Measurements from ENCODE around the gene KRT13.

The KRT13 gene

DNA sequence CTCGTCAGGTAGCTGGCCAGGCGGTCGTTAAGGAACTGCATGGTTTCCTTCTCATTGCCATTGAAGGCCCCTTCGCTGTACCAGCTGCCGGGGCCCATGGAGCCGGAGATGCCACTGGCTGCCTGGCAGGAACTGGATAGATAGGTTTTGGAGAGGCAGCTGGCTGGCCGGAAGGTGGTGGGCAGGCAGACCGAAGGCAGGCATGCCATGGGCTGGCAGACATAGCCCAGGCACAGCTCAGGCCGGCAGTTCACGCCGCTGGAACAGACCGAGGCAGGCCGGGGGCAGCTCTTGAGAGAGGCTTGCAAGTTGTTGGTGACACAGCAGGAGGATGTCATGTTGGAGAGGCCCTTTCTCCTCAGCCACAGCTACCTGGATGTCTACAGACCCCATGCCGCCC is 38.4 kb downstream of the KRT13 start, which contains the start of gene KRT32:
Gene KRT32, minus strand, starts transcription at position 399 of the 400 bp plus-strand sequence. Its CDS starts 61 bp downstream, at position 338.
- DNase-seq (ENCODE audit: low spot score), result no peak

DNA sequence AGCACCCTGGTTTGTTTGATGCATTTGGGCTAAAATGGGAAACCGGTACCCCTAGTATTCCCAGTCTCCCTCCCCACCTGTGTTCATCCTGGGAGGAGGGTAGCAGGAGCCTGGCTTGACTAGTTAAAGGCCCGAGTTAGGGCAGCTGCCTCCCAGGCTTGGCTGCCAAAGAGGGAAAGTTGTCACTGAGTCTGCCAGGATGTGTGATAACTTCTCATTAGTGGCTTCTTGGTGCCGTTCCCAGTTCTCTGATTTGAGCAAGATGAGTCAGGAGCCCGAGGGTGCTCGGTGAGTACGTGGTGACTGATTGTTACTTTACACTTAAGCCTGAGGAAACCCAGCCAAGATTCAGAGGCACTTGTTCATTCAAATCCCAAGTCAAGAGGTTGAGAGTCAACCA is 40.7 kb downstream of the KRT13 start:
- DNase-seq (ENCODE audit: low spot score), result no peak

DNA sequence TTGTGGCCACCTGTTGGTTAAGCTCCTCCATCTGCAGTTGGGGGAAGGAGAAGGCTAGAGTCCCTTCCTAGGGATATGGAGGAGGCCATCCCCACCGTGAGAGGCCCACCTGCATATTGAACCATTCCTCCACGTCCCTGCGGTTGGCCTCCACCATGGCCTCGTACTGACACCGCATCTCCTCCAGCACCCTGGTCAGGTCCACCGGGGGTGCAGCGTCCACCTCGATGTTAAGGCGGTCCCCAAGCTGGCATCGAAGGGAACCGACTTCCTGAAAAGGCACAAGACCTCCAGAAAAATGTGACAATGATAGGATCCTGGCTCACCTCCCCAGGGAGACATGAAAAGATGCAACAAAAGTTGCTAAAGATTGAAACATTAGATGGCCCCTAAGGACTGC is 41.2 kb downstream of the KRT13 start:
- no peak for DNase-seq (ENCODE audit: low spot score)

DNA sequence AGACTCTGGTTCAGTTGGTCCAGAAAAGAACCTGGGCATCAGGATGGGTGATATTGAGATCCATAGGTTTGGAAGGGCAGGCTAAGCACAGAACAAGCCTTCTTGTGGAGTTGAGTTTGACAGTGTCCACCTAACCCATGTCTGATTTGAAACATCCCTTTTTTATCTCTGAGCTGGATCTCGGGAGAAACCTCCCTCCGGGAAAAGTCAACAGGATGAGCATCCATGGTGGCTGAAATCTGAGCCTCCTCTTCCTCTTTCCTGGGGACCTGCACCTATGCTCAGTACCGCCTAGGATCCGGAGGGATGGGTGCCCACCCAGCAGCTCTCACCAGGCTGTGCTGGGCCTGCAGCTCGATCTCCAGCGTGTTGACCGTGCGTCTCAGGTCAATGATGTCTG is 41.7 kb downstream of the KRT13 start:
- DNase-seq (ENCODE audit: low spot score), result no peak

DNA sequence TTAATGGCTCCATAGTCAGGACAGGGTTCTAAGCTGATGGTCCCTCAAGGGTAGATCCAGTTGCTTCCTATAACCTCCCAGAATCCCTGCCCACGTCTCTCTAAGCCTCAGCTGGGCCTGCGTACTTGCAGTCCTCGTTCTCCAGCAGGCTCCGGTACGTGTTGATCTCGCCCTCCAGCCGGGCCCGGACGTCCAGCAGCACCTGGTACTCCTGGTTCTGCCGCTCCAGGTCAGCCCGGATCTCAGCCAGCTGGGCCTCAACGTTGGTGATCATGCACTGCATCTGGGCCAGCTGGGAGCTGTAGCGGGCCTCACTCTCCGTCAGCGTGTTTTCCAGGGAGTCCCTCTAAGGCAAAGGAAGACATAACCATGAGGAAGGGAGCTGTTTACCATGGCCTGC is 42.7 kb downstream of the KRT13 start:
- DNase-seq (ENCODE audit: low spot score), result no peak

DNA sequence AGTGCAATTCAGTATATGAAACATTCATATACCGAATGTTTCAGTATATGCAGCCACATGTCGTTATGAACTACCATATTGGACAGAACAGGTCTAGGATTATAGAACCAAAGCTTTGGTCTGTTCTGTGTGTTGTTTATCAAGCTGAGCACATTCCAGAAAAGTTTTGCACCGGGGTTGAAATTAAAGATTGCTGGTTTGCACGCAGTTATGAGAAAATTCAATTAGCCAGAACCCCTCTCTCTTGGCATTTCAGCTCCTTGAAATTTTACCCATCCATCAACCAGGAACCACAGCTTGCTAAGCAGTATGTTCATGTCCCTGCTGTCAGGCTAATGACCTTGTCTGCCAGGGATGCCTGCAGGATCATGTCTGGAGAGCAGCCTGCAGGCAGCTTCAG is 47.7 kb downstream of the KRT13 start:
- no peak for DNase-seq (ENCODE audit: low spot score)

DNA sequence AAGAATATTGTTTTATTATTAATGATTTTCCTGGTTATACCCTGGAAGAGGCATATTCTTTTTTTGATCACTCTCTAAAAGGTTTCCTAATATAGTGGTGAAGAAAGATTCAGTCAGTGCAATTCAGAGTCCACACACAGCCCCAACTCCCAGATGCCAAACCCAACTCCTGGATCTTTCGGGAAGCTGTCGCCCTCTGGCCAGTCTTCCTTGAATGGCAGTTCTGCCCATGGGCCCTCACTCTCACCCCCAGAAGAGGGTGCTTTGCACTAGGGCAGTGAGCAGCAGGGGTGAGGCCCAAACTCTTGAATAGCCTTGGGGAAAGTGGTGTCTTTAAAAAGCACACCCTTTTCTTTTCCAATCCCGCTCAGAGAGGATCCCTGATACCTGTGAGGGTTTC is 49.2 kb downstream of the KRT13 start:
- DNase-seq (ENCODE audit: low spot score), result no peak

DNA sequence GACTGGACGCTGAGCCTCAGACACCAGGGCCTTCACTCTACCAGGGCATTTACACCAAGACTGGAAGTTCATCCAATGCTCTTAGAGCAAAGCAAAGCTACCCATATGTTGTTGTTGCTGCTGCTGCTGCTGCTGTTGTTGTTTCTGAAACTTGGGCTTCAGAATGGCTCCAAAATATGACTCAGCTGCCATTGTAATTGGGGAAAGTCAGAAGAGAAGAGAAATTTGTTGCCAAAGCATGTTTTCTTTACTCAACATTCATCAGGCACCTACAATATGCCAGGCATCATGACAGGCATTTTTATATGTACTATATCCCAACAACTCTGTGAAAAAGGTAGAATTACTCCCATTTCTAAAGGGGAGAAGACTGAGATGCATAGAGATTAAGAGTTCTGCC is 50.2 kb downstream of the KRT13 start:
- DNase-seq (ENCODE audit: low spot score), result no peak

DNA sequence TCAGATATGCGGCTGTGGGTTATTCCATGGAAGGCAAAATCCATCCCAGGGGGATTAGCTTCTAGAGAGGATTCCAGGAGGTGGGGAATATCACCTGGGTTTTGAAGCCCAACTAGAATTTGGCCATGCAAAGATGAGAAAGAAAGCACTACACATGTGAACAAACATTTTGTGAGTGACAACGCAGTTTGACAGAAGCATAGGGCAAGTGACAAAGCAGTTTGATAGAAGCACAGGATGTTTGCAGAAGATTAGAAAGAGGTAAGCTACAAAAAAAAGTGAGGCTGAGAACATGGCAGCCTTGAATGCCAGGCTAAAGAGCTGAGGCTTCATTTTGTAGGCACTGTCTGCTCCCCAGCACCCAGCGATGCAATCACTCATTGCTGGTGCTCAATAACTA is 52.3 kb downstream of the KRT13 start:
- DNase-seq (ENCODE audit: low spot score), result no peak

DNA sequence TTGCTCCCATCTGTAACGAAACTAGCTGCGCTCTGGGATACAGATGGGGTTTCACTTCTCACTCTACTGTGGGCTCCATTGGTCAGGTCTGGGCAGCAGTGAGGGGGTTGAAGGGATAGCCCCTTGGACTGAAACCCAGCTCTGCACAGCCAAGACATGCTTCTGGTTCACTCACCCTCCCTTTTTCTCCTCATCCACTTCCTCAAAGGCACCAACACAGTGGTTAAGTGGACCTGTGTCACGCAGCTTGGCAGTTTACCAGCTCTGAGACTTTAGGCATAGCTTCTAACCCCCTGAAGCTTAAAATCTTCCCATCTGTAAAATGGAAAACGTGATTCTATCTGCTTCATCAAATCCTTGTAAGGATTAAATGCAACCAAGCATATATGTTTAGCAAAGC is 53.1 kb downstream of the KRT13 start:
- DNase-seq (ENCODE audit: low spot score), result no peak

DNA sequence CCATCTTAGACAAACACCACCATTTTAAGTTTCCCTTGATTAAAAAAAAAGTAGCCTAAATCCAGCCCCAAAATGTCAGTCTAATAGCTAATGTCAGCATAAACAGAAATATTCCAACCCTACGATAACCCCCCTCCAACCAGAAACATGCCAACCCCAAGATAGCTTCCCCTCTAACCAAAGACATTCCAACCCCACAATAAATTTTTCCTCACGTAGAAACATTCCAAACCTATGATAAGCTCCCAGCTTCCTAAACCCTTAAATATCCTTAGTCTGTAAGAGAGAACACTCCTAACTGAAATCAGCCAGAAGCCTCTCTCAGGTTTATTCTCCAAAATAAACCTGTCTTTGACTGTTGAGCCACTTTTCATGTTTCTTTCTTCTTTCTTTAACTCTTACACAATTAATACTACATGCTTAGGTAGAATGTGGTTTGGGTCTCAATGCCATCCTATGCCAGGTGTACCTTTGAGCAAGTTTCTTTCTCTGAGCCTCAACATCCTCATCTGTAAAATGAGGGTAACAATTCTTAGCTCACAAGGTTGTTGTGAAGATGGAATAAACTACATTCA is 54.2 kb downstream of the KRT13 start:
- no peak for DNase-seq (ENCODE audit: low spot score)

Data from germinal center (tissue), 1 donor.